Measurements from ENCODE around the gene TRIM5.

DNA sequence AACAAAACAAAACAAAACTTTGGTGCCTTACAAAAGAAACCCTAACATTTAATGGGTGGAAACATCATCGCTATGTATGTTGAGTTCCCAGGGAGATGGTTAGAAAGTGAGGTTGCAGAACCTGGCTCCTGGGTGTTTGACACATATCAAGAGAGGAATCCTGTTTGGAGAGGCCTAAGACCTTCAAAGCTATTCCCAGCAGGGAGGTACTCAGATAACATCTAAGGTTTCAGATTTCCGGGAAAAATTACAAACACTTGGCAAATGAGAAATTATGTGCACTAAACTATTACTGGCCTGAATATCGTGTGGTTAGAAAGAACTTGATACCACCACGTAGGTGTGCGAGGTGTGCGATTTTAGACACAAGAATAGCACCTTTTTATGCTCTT lies 18.5 kb downstream of the TRIM5 start:
- TF ChIP-seq, protein P1, sequence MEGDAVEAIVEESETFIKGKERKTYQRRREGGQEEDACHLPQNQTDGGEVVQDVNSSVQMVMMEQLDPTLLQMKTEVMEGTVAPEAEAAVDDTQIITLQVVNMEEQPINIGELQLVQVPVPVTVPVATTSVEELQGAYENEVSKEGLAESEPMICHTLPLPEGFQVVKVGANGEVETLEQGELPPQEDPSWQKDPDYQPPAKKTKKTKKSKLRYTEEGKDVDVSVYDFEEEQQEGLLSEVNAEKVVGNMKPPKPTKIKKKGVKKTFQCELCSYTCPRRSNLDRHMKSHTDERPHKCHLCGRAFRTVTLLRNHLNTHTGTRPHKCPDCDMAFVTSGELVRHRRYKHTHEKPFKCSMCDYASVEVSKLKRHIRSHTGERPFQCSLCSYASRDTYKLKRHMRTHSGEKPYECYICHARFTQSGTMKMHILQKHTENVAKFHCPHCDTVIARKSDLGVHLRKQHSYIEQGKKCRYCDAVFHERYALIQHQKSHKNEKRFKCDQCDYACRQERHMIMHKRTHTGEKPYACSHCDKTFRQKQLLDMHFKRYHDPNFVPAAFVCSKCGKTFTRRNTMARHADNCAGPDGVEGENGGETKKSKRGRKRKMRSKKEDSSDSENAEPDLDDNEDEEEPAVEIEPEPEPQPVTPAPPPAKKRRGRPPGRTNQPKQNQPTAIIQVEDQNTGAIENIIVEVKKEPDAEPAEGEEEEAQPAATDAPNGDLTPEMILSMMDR (IDR thresholded peaks at IDR 0.05): no peak
- no peak for TF ChIP-seq POLR2A (IDR thresholded peaks at IDR 0.05)
- TF ChIP-seq EP300 (IDR thresholded peaks at IDR 0.05): no peak
